Measurements from ENCODE around the gene ZNF787.

GRCh38 chr19:56105090-56105701 is 15.9 kb downstream of the ZNF787 start:
- TF ChIP-seq POLR2A (IDR thresholded peaks at IDR 0.05) = no peak
- peak; percentile 64 to 89 (median 82) for TF ChIP-seq CTCF (IDR thresholded peaks at IDR 0.05)

All from thyroid gland (tissue), 4 donors.